NCI-H446 (cell line): ENCODE results near the gene SLC2A4RG.
"Not testable (repeated sequence)": the region's sequence is repeated elsewhere in the genome, so short reads cannot be mapped to it uniquely, and the experiment has no call there.

ENCODE experiments used
- DNase-seq, 2 experiments: peaks; one replicate each; lab custom pipeline; 2025; lab: John Stamatoyannopoulos, UW

Gene SLC2A4RG

DNA sequence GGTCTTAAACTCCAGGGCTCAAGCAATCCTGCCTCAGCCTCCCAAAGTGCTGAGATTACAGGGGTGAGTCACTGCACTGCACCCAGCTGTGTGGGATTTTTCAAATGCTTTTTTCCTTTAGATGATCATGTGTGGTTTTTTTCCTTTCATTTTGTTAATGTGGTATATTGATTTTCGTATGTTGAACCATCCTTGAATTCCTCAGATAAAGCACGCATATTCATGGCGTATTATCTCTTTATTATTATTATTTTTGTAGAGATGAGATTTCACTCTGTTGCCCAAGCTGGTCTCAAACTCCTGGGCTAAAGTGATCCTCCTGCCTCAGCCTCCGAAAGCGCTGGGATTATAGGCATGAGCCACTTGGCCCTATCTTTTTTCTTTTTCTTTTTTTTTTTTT is 24.7 kb upstream of the SLC2A4RG start:
- DNase-seq: no peak

DNA sequence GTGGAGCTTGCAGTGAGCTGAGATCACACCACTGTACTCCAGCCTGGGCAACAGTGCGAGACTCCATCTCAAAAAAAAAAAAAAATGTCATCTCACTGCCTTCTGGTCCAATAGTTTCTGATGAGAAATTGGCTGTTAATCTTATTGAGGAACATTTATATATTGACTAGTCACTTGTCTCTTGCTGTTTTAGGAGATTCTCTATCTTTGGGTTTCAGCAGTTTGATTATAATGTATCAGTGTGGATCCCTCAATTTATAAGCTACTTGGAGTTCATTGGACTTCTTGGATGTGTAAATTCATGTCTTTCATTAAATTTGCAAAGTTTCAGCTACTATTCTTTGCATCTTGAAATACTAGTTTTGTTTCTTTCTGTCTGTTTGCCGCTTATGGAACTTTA is 20.6 kb upstream of the SLC2A4RG start:
- no peak for DNase-seq

DNA sequence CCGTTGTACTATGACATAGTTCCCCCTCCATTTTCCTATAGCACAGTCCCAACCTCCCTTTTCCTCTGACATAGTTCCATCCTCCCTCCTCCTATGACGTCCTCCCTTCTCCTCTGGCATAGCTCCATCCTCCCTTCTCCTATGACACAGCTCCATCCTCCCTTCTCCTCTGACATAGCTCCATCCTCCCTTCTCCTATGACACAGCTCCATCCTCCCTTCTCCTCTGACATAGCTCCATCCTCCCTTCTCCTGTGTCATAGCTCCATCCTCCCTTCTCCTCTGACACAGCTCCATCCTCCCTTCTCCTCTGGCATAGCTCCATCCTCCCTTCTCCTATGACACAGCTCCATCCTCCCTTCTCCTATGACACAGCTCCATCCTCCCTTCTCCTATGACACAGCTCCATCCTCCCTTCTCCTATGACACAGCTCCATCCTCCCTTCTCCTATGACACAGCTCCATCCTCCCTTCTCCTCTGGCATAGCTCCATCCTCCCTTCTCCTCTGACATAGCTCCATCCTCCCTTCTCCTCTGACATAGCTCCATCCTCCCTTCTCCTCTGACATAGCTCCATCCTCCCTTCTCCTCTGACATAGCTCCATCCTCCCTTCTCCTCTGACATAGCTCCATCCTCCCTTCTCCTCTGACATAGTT is 16.5 kb upstream of the SLC2A4RG start:
- not testable (repeated sequence) for DNase-seq

DNA sequence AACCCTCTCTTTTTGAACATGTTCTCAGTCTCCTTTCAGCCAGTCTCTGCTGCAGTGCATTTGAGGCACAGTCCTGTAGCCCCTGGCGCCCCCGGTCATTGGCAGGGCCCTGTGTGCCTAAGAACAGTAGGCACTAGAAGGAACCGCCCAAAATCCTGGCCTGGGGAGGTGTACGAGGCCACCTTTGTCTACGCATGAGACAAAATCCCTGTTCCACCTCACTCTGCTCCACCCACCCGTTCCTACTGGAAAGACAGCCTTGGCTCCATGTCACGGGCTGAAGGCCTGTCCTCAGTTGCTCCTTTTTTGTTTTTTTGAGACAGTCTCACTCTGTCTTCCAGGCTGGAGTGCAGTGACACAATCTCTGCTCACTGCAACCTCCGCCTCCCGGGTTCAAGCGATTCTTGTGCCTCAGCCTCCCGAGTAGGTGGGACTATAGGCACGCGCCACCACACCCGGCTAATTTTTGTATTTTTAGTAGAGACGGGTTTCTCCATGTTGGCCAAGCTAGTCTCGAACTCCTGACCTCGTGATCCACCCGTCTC is 9.3 kb upstream of the SLC2A4RG start:
- not testable (repeated sequence) for DNase-seq

DNA sequence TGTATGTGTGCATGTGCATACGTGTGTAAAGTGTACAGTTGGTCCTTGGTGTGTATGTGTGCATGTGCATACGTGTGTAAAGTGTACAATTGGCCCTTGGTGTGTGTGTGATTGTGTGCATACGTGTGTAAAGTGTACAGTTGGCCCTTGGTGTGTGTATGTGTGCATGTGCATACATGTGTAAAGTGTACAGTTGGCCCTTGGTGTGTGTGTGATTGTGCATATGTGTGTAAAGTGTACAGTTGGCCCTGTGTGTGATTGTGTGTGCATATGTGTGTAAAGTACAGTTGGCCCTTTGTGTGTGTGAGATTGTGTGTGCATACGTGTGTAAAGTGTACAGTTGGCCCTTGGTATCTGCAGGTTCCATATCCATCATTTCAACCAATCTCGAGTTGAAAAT is 8.2 kb upstream of the SLC2A4RG start:
- no peak for DNase-seq

DNA sequence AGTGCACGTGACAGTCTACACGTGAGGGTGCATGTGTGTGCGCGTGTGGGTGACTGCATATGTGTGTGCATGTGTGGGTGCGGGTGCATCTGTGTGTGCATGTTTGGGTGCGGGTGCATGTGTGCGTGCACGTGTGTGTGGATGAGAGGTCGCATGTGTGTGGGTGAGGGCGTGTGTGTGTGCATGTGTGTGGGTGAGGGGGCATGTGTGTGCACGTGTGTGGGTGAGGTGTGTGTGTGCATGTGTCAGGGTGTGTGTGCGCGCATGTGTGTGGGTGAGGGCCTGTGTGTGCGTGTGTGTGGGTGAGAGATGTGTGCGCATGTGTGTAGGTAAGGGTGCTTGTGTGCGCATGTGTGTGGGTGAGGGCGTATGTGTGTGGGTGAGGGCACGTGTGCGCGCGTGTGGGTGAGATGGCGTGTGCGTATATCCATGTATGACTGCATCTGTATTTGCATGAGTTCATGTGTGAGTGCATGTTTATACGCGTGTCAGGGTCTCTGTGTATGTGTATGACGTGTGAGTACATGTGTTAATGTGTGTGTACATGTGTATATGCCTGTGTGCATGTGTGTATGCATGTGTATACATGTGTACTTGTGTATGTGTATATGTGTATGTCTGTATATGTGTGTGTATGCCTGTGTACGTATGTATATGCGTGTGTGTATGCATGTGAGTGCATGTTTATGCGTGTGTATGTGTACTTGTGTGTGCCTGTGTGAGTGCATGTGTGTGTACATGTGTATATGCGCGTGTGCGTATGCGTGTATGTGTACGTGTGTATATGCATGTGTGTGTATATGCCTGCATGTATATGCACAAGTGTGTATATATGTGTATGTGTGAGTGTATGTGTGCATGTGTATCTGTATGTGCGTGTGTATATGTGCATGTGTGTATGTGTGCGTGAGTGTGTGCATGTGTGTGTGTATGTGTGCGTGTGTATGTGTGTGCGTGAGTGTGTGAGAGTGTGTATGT is 7.2 kb upstream of the SLC2A4RG start:
- no peak for DNase-seq

DNA sequence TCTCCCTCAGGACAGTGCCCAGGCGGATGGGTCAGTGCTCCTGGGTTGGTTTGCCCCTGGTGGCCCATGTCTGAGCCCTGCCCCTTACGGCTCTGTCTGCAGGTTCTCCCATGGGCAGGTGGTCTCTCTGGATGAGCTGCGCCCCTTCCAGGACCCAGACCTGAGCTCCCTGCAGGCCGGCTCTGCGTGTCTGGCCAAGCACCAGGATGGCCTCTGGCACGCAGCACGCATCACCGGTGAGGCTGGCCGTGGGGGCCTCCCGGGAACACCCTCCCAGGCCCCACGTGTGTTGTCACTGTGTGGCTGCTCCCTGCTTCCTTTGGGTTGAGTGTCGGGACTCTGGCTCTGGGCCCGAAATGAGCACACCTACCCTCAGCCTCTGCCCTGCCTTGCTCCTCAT is 6.5 kb upstream of the SLC2A4RG start:
- no peak for DNase-seq

DNA sequence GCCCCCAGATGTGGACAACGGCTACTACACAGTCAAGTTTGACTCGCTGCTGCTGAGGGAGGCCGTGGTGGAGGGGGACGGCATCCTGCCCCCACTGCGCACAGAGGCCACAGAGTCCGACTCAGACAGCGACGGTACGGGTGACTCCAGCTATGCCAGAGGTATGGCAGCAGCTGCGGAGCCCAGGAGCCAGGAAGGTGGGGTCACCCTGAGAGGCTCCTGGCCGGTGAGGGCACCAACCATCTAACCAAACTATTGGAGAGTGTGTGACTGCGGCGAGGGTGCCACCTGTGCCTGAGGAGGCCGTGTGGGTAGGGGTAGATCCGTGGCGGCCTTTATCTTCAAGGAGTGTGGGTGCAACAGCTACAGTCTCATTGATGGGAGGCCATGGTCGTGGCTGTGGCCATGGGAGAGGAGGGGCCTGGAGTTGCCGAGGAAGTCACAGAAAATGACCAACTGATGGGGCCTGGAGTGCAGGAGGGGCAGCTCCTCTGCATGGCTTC is 5.9 kb upstream of the SLC2A4RG start:
- no peak for DNase-seq

DNA sequence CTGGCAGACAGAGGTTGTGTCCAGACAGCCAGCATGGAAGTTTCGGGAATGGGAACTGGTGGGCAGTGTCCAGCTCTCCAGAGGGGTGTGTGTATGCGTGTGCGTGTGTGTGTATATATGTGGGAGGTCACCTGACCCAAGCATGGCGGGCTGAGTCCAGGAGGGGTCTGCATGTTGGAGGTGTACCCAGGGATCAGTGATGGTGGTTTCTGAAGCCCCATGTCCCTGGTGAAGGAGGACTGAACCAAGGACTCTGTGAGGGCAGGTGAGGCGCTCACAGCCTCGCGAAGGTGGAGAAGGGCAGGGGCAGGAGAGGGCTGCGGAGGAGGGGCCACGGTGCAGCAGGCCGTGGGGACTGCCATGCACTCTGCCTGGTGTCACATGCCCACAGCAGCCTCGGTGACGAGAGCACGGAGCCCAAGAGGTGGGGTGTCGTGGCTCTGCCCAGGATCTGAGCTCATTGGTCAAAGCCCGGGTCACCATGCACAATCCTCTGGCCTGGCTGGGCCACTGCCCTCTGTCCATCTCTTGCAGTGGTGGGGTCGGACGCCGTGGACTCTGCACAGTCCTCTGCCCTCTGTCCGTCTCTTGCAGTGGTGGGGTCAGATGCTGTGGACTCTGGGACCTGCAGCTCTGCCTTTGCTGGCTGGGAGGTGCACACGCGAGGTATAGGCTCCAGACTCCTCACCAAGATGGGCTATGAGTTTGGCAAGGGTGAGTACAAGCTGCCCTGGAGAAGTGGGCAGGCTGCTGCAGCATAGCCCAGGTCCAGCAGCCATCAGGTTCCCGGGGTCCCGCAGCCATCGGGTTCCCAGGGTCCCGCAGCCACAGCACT is 5.2 kb upstream of the SLC2A4RG start:
- no peak for DNase-seq

DNA sequence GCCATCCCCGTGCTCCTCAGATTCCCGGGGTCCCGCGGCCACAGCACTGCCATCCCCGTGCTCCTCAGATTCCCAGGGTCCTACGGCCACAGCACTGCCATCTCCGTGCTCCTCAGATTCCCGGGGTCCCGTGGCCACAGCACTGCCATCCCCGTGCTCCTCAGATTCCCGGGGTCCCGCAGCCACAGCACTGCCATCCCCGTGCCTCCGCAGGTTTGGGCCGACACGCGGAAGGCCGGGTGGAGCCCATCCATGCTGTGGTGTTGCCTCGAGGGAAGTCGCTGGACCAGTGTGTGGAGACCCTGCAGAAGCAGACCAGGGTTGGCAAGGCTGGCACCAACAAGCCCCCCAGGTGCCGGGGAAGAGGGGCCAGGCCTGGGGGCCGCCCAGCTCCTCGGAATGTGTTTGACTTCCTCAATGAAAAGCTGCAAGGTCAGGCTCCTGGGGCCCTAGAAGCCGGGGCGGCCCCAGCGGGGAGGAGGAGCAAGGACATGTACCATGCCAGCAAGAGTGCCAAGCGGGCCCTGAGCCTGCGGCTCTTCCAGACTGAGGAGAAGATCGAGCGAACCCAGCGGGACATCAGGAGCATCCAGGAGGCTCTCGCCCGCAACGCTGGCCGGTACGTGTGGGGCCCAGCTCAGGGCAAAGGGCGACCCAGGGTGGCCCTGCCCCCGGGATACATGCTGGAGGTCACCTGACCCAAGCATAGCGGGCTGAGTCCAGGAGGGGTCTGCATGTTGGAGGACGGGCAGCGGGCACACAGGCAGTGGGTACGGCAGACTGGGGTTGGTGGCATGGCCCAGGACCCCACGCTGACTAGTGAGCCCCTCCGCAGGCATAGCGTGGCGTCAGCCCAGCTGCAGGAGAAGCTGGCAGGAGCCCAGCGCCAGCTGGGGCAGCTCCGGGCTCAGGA is 4.4 kb upstream of the SLC2A4RG start:
- DNase-seq: no peak

DNA sequence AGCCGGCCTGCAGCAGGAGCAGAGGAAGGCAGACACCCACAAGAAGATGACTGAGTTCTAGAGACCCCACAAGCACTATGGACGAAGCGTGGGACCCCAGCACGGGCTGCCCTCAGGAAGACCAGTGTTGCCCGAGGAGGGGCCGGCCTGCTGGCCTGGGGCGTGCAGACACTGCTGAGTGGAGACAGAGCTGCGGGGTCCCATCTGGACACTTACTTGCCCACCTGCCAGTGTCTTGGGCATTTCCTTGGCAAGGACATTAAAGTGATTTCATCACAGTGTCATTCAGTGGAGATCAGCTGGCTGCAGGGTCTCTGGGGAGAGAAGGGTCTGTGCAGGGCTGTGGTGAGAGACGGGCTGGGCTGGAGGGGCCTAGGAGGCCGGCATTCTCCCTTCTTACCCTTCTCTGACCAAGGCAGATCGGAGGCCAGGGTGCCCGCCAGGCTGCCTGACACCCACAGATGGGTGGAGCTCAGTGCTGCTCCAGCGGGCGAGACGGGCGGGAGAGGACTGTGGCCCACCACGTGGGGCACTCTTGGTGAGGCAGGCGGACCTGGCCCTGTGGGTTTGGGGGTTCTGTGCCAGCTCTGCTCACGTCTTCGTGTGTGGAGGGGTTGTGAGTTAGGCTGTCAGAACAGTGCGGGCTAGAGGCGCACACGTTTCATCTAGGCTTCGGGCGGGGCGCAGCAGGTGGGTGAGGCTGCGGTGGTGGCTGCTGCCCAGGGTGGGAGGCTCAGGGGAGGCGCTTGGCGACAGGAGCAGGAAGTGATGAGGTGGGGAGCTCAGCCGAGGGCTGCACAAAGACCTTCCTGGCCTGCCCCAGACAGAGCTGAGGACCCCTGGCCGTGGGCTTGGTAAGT is 3.5 kb upstream of the SLC2A4RG start, which contains the start of gene LIME1:
Gene LIME1 (plus strand): TSS at position 806 of the 860 bp plus-strand sequence. CDS start 886 bp downstream, outside the sequence.
- no peak for DNase-seq

DNA sequence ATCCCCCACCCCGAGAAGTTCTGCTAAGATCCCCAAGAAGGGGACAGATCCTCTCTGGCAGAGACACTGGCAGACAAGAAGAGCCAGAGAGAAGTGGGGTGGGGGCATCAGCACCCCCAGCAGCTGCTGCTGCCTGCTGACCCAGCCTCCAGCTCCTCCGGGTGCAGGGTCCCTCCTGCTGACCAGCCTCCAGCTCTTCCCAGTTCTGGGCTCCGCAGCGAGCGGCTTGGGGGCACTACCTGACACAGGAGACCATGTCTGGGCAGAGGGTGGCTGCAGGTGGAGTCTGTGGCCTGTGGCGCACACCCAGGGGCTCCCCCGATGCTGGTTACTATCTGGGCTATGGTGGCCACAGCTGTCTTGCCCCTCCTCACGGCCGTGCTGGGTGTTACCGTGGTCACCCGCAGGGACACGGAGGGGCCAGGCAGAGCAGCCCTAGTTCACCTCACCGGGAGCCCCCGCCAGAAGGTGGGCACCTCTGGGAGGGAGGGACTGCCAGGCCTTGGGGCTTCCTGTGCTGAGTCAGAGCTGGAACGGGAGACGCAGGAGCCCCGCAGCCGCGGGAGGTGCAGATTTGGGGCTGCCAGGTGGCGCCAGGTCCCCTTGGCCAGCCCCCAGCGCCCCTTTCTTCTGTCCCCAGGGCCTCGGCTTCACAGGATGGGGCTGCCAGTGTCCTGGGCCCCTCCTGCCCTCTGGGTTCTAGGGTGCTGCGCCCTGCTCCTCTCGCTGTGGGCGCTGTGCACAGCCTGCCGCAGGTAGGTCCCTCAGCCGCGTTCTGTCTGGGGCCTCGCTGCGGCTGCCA is 2.5 kb upstream of the SLC2A4RG start:
- no peak for DNase-seq

DNA sequence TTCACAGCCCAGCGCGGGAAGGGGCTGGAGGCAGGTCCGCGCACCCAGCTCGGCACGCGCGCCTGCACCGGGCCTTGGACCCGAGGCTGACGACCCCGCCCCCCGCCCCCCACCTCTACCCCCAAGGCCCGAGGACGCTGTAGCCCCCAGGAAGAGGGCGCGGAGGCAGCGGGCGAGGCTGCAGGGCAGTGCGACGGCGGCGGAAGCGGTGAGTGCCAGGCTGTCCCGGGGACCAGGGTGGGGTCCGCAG is 2.0 kb upstream of the SLC2A4RG start:
- no peak for DNase-seq

DNA sequence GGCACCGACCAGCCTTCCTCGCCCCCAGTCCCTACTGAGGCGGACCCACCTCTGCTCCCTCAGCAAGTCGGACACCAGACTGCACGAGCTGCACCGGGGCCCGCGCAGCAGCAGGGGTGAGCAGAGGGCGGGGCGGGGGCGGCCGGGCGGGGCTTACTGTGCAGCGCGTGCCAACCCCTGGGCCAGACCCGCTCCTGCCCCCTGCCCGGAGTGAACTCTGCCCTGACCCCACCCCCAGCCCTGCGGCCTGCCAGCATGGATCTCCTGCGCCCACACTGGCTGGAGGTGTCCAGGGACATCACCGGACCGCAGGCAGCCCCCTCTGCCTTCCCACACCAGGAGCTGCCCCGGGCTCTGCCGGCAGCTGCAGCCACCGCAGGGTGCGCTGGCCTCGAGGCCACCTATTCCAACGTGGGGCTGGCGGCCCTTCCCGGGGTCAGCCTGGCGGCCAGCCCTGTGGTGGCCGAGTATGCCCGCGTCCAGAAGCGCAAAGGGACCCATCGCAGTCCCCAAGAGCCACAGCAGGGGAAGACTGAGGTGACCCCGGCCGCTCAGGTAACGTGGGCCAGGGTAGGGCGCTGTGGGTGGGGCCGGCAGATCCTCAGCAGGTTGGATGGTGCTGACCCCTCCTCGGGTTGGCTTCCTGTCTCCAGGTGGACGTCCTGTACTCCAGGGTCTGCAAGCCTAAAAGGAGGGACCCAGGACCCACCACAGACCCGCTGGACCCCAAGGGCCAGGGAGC is 1.5 kb upstream of the SLC2A4RG start:
- no peak for DNase-seq

DNA sequence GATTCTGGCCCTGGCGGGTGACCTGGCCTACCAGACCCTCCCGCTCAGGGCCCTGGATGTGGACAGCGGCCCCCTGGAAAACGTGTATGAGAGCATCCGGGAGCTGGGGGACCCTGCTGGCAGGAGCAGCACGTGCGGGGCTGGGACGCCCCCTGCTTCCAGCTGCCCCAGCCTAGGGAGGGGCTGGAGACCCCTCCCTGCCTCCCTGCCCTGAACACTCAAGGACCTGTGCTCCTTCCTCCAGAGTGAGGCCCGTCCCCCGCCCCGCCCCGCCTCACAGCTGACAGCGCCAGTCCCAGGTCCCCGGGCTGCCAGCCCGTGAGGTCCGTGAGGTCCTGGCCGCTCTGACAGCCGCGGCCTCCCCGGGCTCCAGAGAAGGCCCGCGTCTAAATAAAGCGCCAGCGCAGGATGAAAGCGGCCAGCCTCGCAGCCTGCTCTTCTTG is 868 bp upstream of the SLC2A4RG start:
- peak in 1 of 2 experiments; percentile 45 for DNase-seq

DNA sequence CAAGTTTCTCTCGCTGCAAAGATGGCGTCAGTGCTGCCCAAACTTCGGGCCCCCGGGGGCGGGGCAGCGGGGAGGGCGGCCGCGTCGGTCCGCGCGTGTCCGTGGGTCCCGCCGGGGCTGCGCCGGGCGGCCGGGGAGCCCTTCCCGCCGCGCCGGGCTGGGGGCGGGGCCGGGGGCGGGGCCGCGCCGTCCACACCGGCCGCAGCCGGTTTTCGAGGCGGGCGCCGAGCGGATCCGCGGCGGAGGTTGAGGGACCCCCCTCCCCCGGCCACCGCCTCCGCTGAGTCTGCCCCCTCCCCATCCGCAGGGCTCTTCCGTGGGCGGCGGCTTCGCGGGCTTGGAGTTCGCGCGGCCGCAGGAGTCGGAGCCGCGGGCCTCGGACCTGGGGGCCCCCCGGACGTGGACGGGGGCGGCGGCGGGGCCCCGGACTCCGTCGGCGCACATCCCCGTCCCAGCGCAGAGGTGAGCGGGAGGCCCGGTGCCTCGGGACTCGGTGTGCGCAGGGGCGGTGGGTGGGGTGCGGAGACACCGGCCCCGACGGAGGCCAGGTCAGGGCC is 572 bp downstream of the SLC2A4RG start:
- DNase-seq: peak in 1 of 2 experiments; percentile 59

DNA sequence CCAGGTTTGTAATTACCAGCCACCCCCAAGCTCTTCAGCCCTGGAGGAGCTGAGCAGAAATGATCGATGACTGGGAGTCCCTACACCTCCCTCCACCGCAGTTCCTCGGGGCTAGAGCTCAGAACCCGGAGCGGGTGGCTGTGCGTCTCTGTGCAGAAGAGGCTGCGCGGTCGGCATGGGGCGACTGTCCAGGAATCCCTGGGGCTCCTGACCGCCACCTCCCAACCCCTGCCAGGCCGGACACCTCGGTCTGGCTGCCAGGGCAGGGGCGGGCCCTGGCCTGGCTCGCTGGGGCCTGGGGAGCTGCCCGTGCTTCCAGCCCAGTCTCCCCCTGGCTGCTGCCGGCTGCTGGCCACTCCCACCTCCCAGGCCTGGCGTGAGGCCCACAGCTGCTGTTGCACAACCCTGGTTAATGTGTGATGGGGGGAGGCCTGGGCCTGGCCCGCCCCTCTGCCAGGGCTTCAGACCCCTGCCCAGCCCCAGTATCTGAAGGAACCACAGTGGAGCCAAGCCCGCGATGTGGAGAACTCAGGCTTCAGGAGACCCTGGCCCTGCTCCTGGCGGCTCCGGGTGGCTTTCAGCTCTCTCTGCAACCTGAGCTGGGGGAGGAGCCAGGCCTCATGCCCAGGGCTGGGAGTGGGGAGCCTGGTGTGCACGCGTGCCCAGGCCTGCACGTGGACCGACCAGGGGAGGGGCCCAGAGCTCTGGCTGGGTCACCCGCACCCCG is 1.2 kb downstream of the SLC2A4RG start:
- peak; percentile 73 to 88 for DNase-seq
